Spinal cord (tissue), 10 donors: ENCODE measurements around the gene GK. TPM values are rescaled to one million over a fixed set of nuclear protein-coding genes. Genes with fewer than 3 reads are reported as not detected.
A peak's percentile ranks its signal among the peaks of the same experiment; 100 is the strongest.
"Not testable (repeated sequence)": the region's sequence is repeated elsewhere in the genome, so short reads cannot be mapped to it uniquely, and the experiment has no call there.

Source experiments
- DNase-seq, 6 donors: peaks; one replicate each; pipeline versions ENCODE4 v3.0.0 to v3.0.0-alpha.2; 2013 to 2015; ENCODE audit warnings: low spot score in 6 of 6, low read depth in 4 of 6
- H3K27ac ChIP-seq: one replicate; pipeline ENCODE4 v1.5.1; 2013; ENCODE audit warnings: low read depth, low read length, control low read depth
- H3K27me3 ChIP-seq: one replicate; pipeline ENCODE4 v1.6.1; 2013; ENCODE audit warnings: low read length; ENCODE audit not compliant: control insufficient read depth, insufficient read depth
- H3K36me3 ChIP-seq: one replicate; pipeline ENCODE4 v1.6.1; 2013; ENCODE audit warnings: low read length; ENCODE audit not compliant: control insufficient read depth, insufficient read depth
- H3K4me1 ChIP-seq: one replicate; pipeline ENCODE4 v1.6.1; 2013; ENCODE audit warnings: low read length; ENCODE audit not compliant: control insufficient read depth, insufficient read depth
- H3K4me3 ChIP-seq: one replicate; pipeline ENCODE4 v1.5.1; 2013; ENCODE audit warnings: low read depth, low read length, control low read depth
- H3K9me3 ChIP-seq: one replicate; pipeline ENCODE4 v1.6.1; 2013; ENCODE audit warnings: low read length; ENCODE audit not compliant: control insufficient read depth, insufficient read depth
- WGBS: methylation state at CpG from one replicate; pipeline ENCODE4 v1.1.5; 2013; ENCODE audit warnings: missing lambda C conversion rate; ENCODE audit not compliant: insufficient coverage; 5-methylcytosine and 5-hydroxymethylcytosine counted together
- polyA plus RNA-seq, 2 donors: library from polyadenylated mRNA; unstranded; fragments of 120-200 nt; gene quantifications; one replicate each; pipeline ENCODE4 v1.2.1, GENCODE V29; 2013; ENCODE audit not compliant: insufficient read length in 2 of 2
- total RNA-seq, 2 donors: library from RNA; depleted of rRNA in 1 of 2; stranded (reverse); fragments of 120-200 nt in 1 of 2; fragments of >200 nt in 1 of 2; gene quantifications; one replicate each; pipeline versions ENCODE4 v1.2.3 to v1.2.4, GENCODE V29; 2013 to 2014
- donor health status: healthy.

The GK gene
- total and polyA plus RNA-seq, 4 donors, result 8.3 to 14.5 (median 11.9) TPM

GRCh38 chrX:30665471-30665870 lies 12.2 kb downstream of the GK start:
- Histone ChIP-seq H3K4me1 (no peaks in the 10 kb centered on the region), H3K27me3 (no peaks in the 10 kb centered on the region), H3K36me3 (no peaks in the 10 kb centered on the region), H3K9me3 (no peaks in the 10 kb centered on the region), H3K27ac (no peak overlapping the region), H3K4me3 (no peak overlapping the region)
- no peak for DNase-seq

DNA sequence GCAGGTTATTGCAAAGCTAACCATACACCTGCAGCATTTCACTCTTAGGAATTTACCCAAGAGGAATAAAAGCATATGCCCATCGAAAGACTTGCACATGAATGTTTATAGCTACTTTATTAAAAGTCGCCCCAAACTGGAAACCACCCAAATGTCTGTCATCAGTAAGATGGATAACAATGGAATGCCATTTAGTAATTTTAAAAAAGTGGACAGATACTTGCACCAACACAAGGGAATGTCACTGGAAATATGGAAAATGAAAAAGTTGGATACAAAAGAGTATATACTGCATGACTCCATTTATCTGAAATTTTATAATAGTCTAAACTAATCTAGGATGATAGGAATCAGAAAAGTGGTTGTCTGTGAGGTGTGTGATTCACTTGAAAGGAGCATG lies 12.9 kb downstream of the GK start:
- H3K9me3 ChIP-seq, result no peaks in the 10 kb centered on the region
- DNase-seq, result no peak
- no peaks in the 10 kb centered on the region for H3K27me3 ChIP-seq
- H3K4me3 ChIP-seq, result no peak overlapping the region
- no peaks in the 10 kb centered on the region for H3K4me1 ChIP-seq
- WGBS, result no CpG with 5 or more reads among the region's 2 CpGs
- no peak overlapping the region for H3K27ac ChIP-seq
- H3K36me3 ChIP-seq, result no peaks in the 10 kb centered on the region

DNA sequence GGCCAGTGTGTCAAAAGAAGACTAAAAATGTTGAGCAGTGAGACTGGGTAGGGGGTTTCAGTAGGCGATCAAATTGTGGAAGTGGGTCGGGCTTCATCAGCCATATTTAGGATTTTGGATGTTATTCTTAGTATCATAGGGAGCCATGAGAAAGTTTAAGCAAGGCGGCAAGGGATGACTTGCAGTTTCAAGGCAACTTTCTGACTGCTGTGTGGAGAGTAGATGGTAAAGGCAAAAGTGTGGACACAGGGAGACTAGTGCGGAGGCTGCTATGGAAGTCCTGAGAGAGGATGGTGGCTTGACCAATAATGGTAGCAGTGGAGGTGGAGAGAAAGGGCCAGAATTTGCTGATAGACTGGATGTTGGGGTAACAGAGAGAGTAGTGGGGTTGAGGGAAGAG lies 15.4 kb downstream of the GK start:
- H3K36me3 ChIP-seq, result no peaks in the 10 kb centered on the region
- H3K9me3 ChIP-seq, result no peaks in the 10 kb centered on the region
- H3K4me3 ChIP-seq, result no peak overlapping the region
- 83% methylated on average over 4 of the region's 4 CpGs for WGBS
- no peaks in the 10 kb centered on the region for H3K27me3 ChIP-seq
- no peak for DNase-seq
- no peaks in the 10 kb centered on the region for H3K4me1 ChIP-seq
- no peak overlapping the region for H3K27ac ChIP-seq

GRCh38 chrX:30671189-30671588 lies 18.0 kb downstream of the GK start:
- not testable (repeated sequence) for H3K27me3 ChIP-seq, H3K27ac ChIP-seq, DNase-seq, H3K4me3 ChIP-seq, H3K9me3 ChIP-seq, H3K36me3 ChIP-seq, H3K4me1 ChIP-seq
- no CpG with 5 or more reads among the region's 3 CpGs for WGBS

DNA sequence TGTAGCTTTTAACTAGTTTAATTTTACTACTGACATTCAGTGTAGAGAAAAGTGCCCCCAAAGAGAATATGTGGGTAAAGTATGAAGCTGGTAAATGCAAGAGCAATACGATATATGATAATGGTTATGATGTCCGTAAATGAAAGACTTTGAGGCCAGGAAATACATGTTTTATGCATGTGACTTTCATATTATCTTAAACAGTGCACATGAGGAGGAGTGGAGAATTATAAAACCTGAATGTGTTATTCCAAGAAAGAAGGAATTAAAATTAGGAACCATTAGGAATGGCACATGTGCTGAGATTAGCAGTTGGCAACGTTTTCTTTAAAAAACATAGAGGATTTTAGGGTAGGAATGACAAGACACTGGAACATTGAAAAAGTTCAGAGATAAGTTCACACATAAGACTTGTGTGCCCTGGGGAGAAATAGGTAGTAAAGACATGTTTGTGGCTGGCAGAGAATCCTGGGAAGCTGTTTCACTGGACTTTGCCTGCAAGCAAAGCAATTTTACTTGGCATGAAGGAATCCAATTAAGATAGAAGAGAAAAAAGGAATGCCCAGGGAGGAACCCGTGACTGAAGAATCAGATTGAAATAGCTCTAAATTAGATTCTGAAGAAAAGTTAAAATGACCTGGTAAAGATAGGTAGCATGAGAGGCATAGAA lies 20.0 kb downstream of the GK start:
- no peak overlapping the region for H3K4me3 ChIP-seq
- no peak overlapping the region for H3K27ac ChIP-seq
- WGBS, result 71% methylated on average over 3 of the region's 4 CpGs
- H3K36me3 ChIP-seq, result no peaks in the 10 kb centered on the region
- no peaks in the 10 kb centered on the region for H3K27me3 ChIP-seq
- no peaks in the 10 kb centered on the region for H3K9me3 ChIP-seq
- H3K4me1 ChIP-seq, result no peaks in the 10 kb centered on the region
- peak in 1 of 6 donors; percentile 6 for DNase-seq

- Histone ChIP-seq H3K27ac (no peak overlapping the region), H3K27me3 (no peaks in the 10 kb centered on the region), H3K36me3 (no peaks in the 10 kb centered on the region), H3K4me1 (no peaks in the 10 kb centered on the region), H3K9me3 (no peaks in the 10 kb centered on the region), H3K4me3 (no peak overlapping the region)
- no peak for DNase-seq
- WGBS, result 67% methylated on average over 1 of the region's 2 CpGs
These were observed 20.8 kb downstream of the GK start for GRCh38 chrX:30673884-30674598.

GRCh38 chrX:30674799-30675198 lies 21.6 kb downstream of the GK start:
- Histone ChIP-seq H3K9me3 (no peaks in the 10 kb centered on the region), H3K27me3 (no peaks in the 10 kb centered on the region), H3K27ac (no peak overlapping the region), H3K4me1 (no peaks in the 10 kb centered on the region), H3K36me3 (no peaks in the 10 kb centered on the region), H3K4me3 (no peak overlapping the region)
- WGBS, result 89% methylated on average over 1 of the region's 3 CpGs
- no peak for DNase-seq

DNA sequence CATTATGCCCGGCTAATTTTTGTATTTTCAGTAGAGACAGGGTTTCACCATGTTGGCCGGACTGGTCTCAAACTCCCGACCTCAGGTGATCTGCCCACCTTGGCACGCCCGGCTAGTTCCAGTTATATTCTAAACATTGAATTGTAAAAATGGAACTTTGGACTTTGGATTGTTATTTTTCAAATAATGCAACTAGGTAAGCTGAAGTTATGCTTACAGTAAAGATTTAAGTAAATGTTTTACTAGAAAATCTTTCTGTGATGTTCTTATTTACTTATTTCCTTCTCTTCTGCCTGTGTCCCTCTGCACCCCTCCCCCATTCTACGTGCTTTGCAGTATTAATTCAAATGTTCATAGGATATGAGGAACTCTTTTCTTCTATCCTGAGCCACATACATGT lies 26.1 kb downstream of the GK start:
- Histone ChIP-seq H3K27me3 (no peaks in the 10 kb centered on the region), H3K27ac (no peak overlapping the region), H3K9me3 (no peaks in the 10 kb centered on the region), H3K36me3 (no peaks in the 10 kb centered on the region), H3K4me1 (no peaks in the 10 kb centered on the region), H3K4me3 (no peak overlapping the region)
- DNase-seq, result no peak
- 75% methylated on average over 2 of the region's 6 CpGs for WGBS

GRCh38 chrX:30680618-30681017 lies 27.4 kb downstream of the GK start:
- no peaks in the 10 kb centered on the region for H3K4me1 ChIP-seq
- H3K36me3 ChIP-seq, result no peaks in the 10 kb centered on the region
- H3K9me3 ChIP-seq, result no peaks in the 10 kb centered on the region
- DNase-seq, result no peak
- H3K27me3 ChIP-seq, result no peaks in the 10 kb centered on the region
- no peak overlapping the region for H3K4me3 ChIP-seq
- 83% methylated on average over 1 of the region's 1 CpG for WGBS
- H3K27ac ChIP-seq, result no peak overlapping the region

GRCh38 chrX:30688641-30689040 lies 35.4 kb downstream of the GK start:
- H3K27ac ChIP-seq, result no peak overlapping the region
- no peaks in the 10 kb centered on the region for H3K4me1 ChIP-seq
- WGBS, result no CpG with 5 or more reads among the region's 2 CpGs
- no peaks in the 10 kb centered on the region for H3K9me3 ChIP-seq
- H3K4me3 ChIP-seq, result no peak overlapping the region
- DNase-seq, result no peak
- H3K27me3 ChIP-seq, result no peaks in the 10 kb centered on the region
- H3K36me3 ChIP-seq, result no peaks in the 10 kb centered on the region
